SK-N-SH (cell line): Measurements from ENCODE around the gene DOK3. TPM values are rescaled to one million over a fixed set of nuclear protein-coding genes. Genes with fewer than 3 reads are reported as not detected.

Experiments
- CTCF ChIA-PET: fragments of 300-600, 350-600 bp; formaldehyde crosslinking; extraction: SDS; loops from one replicate; lab custom pipeline; 2021; lab: Yijun Ruan, JAX
- POLR2A ChIA-PET: fragments of 350-600 bp; sonication (Branson Sonifier 250); formaldehyde crosslinking; extraction: SDS; loops from one replicate; lab custom pipeline; 2020; ENCODE audit warnings: antibody characterized with exemption, inconsistent platforms; lab: Yijun Ruan, JAX
- DNase-seq: peaks from one replicate; pipeline ENCODE4 v3.0.0; 2012
- H2AFZ ChIP-seq: fragments of 200-600 bp; sonication (generic); 2 replicates; pipeline ENCODE4 v1.8.1; 2016; ENCODE audit warnings: antibody characterized with exemption, mild to moderate bottlenecking, low read depth
- H3F3A ChIP-seq: fragments of 200-600 bp; sonication (generic); replicated peaks from 2 replicates; pipeline ENCODE3; 2016; ENCODE audit warnings: antibody characterized with exemption, mild to moderate bottlenecking; ENCODE audit not compliant: insufficient read depth
- H3K27ac ChIP-seq, 2 experiments: fragments of 200-500 bp in 1 of 2; fragments of 200-600 bp in 1 of 2; sonication (Bioruptor generic) in 1 of 2; sonication (generic), shearing (Covaris generic) in 1 of 2; 2 replicates each; pipeline versions ENCODE4 v1.5.1 to v1.6.1; 2014 to 2016; ENCODE audit warnings: low read depth in 2 of 2, inconsistent platforms in 1 of 2, low read length in 1 of 2, mild to moderate bottlenecking in 1 of 2, mixed read lengths in 1 of 2
- H3K27me3 ChIP-seq: fragments of 200-600 bp; sonication (generic), shearing (Covaris generic); 2 replicates; pipeline ENCODE4 v1.6.1; 2016; ENCODE audit warnings: mixed run types; ENCODE audit not compliant: insufficient read depth
- H3K36me3 ChIP-seq, 2 experiments: fragments of 200-500 bp in 1 of 2; fragments of 200-600 bp in 1 of 2; sonication (Bioruptor generic) in 1 of 2; sonication (generic) in 1 of 2; replicated peaks in 1 of 2; 2 replicates each; pipeline versions ENCODE3 to v1.5.1; 2014 to 2016; ENCODE audit warnings: low read length in 1 of 2, mild to moderate bottlenecking in 1 of 2; ENCODE audit not compliant: insufficient read depth in 2 of 2, control insufficient read depth in 1 of 2
- H3K4me1 ChIP-seq, 2 experiments: fragments of 200-500 bp in 1 of 2; fragments of 200-600 bp in 1 of 2; sonication (Bioruptor generic) in 1 of 2; sonication (generic), shearing (Covaris generic) in 1 of 2; 2 replicates each; pipeline versions ENCODE4 v1.5.1 to v1.6.1; 2014 to 2016; ENCODE audit warnings: low read depth in 1 of 2, low read length in 1 of 2, mixed run types in 1 of 2; ENCODE audit not compliant: insufficient read depth in 2 of 2, control insufficient read depth in 1 of 2
- H3K4me2 ChIP-seq: fragments of 200-600 bp; sonication (generic), shearing (Covaris generic); 2 replicates; pipeline ENCODE4 v1.6.1; 2017; ENCODE audit warnings: mixed run types
- H3K4me3 ChIP-seq, 2 experiments: fragments of 200-500 bp in 1 of 2; fragments of 200-600 bp in 1 of 2; sonication (Bioruptor generic) in 1 of 2; sonication (generic), shearing (Covaris generic) in 1 of 2; 2 replicates each; pipeline versions ENCODE4 v1.5.1 to v1.8.1; 2014 to 2016; ENCODE audit warnings: low read depth in 2 of 2, inconsistent platforms in 1 of 2, low read length in 1 of 2, mild to moderate bottlenecking in 1 of 2, mixed read lengths in 1 of 2, moderate library complexity in 1 of 2
- H3K79me2 ChIP-seq: fragments of 200-600 bp; sonication (generic); 2 replicates; pipeline ENCODE4 v1.8.1; 2017; ENCODE audit warnings: mild to moderate bottlenecking; ENCODE audit not compliant: insufficient read depth
- H3K9ac ChIP-seq: fragments of 200-600 bp; sonication (generic); 2 replicates; pipeline ENCODE4 v1.6.1; 2017; ENCODE audit warnings: mixed run types
- H3K9me2 ChIP-seq: fragments of 200-600 bp; sonication (generic); 2 replicates; pipeline ENCODE4 v1.6.1; 2017; ENCODE audit warnings: mixed run types
- H3K9me3 ChIP-seq: fragments of 200-600 bp; sonication (generic); 2 replicates; pipeline ENCODE4 v1.6.1; 2017; ENCODE audit warnings: mixed run types, mild to moderate bottlenecking, moderate library complexity
- H4K20me1 ChIP-seq: fragments of 200-600 bp; sonication (generic); 2 replicates; pipeline ENCODE4 v1.6.1; 2017; ENCODE audit warnings: mild to moderate bottlenecking, mixed run types; ENCODE audit not compliant: insufficient read depth
- CHD2 ChIP-seq: fragments of 150-350 bp; IDR thresholded peaks from 2 replicates; pipeline ENCODE4 v1.6.1; 2018; ENCODE audit warnings: low read length; ENCODE audit not compliant: partially characterized antibody
- CTCF ChIP-seq: fragments of 200-600 bp; sonication (generic); IDR thresholded peaks from 2 replicates; pipeline ENCODE4 v1.6.1; 2017; ENCODE audit warnings: antibody characterized with exemption, mild to moderate bottlenecking, moderate library complexity
- ELF1 ChIP-seq: IDR thresholded peaks from 2 replicates; pipeline ENCODE4 v1.4.0; 2012
- FOSL2 ChIP-seq: IDR thresholded peaks from 2 replicates; pipeline ENCODE4 v1.4.0; 2012; ENCODE audit warnings: low read depth, mild to moderate bottlenecking, moderate library complexity, borderline replicate concordance
- GABPA ChIP-seq: IDR thresholded peaks from 2 replicates; pipeline ENCODE4 v1.4.0; 2012; ENCODE audit warnings: low read depth, mild to moderate bottlenecking
- JUND ChIP-seq: IDR thresholded peaks from 2 replicates; pipeline ENCODE4 v1.4.0; 2012
- MAX ChIP-seq: IDR thresholded peaks from 2 replicates; pipeline ENCODE4 v1.4.0; 2012; ENCODE audit warnings: low read depth
- NRF1 ChIP-seq: IDR thresholded peaks from 2 replicates; pipeline ENCODE4 v1.6.1; 2012; ENCODE audit warnings: low read depth, mild to moderate bottlenecking, low read length
- RAD21 ChIP-seq: IDR thresholded peaks from 2 replicates; pipeline ENCODE4 v1.6.1; 2012; ENCODE audit warnings: mild to moderate bottlenecking, low read length
- RCOR1 ChIP-seq: fragments of 150-350 bp; IDR thresholded peaks from 2 replicates; pipeline ENCODE4 v1.6.1; 2017; ENCODE audit warnings: antibody characterized with exemption, low read length
- REST ChIP-seq: IDR thresholded peaks from 2 replicates; pipeline ENCODE4 v1.6.1; 2012; ENCODE audit warnings: mild to moderate bottlenecking, low read depth, low read length, moderate library complexity
- RFX5 ChIP-seq: IDR thresholded peaks from 2 replicates; pipeline ENCODE4 v1.6.1; 2012; ENCODE audit warnings: mild to moderate bottlenecking, improper control_type of control experiment, low read length
- SIN3A ChIP-seq: IDR thresholded peaks from 2 replicates; pipeline ENCODE4 v1.6.1; 2012; ENCODE audit warnings: low read depth, mild to moderate bottlenecking, low read length, moderate library complexity, borderline replicate concordance
- SMC3 ChIP-seq: IDR thresholded peaks from 2 replicates; pipeline ENCODE4 v1.6.1; 2012; ENCODE audit warnings: low read depth, low read length, improper control_type of control experiment
- TEAD4 ChIP-seq: IDR thresholded peaks from 2 replicates; pipeline ENCODE4 v1.4.0; 2012; ENCODE audit warnings: mild to moderate bottlenecking, borderline replicate concordance; ENCODE audit not compliant: insufficient read depth
- YY1 ChIP-seq: IDR thresholded peaks from 2 replicates; pipeline ENCODE4 v1.4.0; 2012; ENCODE audit warnings: low read depth, mild to moderate bottlenecking
- WGBS: methylation state at CpG from one replicate; pipeline ENCODE4 v1.1.6; 2017; ENCODE audit warnings: low lambda C conversion rate; 5-methylcytosine and 5-hydroxymethylcytosine counted together
- polyA plus RNA-seq, 3 experiments: library from polyadenylated mRNA; depleted of rRNA; stranded (reverse); fragments of >200 nt; gene quantifications; 2 replicates each; pipeline ENCODE4 v1.2.3, GENCODE V29; 2012

DOK3 gene
- polyA plus RNA-seq, 1 of the 3 experiments (the other 2 are of a cell fraction) = 2.2 TPM

- CTCF ChIA-PET = interaction anchor here (0.7 to 15.5 kb wide), 31 partner anchors 9 to 554 kb away, joined by 3 to 375 read pairs (median 9); partner anchors contain the start of genes DBN1, F12, GRK6 and MXD3
- Histone ChIP-seq H3K4me2 (peak overlapping the region; percentile 74), H3K27ac (peak overlapping the region; percentile 61 to 91), H3K9ac (peak overlapping the region; percentile 50; the same call in 1 of the 2 replicates), H3K9me2 (no peaks in the 10 kb centered on the region), H3K79me2 (0 out of 2 replicates have a peak, but pooled peaks cover 3% of the 10 kb centered on the region), H3K36me3 (peaks cover 13 to 32% of the 10 kb centered on the region in 2 experiments), H3F3A (peaks cover 35% of the 10 kb centered on the region), H2AFZ (no peak overlapping the region), H3K27me3 (no peaks in the 10 kb centered on the region), H3K4me1 (peaks cover 12 to 85% of the 10 kb centered on the region in 2 experiments), H4K20me1 (peaks cover 60% of the 10 kb centered on the region), H3K4me3 (peak overlapping the region; percentile 47 to 48), H3K9me3 (no peaks in the 10 kb centered on the region)
- 0% methylated on average over 27 of the region's 80 CpGs for WGBS
- DNase-seq = peak; percentile 75
- TF ChIP-seq GABPA (peak; percentile 46), RCOR1 (no peak), MAX (peak; percentile 6; the same call in 1 of the 2 replicates), CTCF (peak; percentile 64), NRF1 (peak; percentile 53), YY1 (no peak; the same call in 1 of the 2 replicates), SIN3A (peak; percentile 6; the same call in 1 of the 2 replicates), SMC3 (peak; percentile 7; the same call in 1 of the 2 replicates)
- POLR2A ChIA-PET = interaction anchor here (0.7 to 4.9 kb wide), 13 partner anchors 9 to 141 kb away, joined by 3 to 72 read pairs (median 4); partner anchors contain the start of genes DBN1, PDLIM7 and PRR7
Measured at GRCh38 chr5:177455036-177455660, 54.5 kb downstream of the DOK3 start.

- Histone ChIP-seq H3K9me2 (no peaks in the 10 kb centered on the region), H3K27ac (peak overlapping the region; percentile 61 to 91), H3K4me3 (peak overlapping the region; percentile 47 to 48), H3K9ac (peak overlapping the region; percentile 50; the same call in 1 of the 2 replicates), H3K4me2 (peak overlapping the region; percentile 74; the same call in 1 of the 2 replicates), H3K36me3 (peaks cover 13 to 27% of the 10 kb centered on the region in 2 experiments), H3K79me2 (0 out of 2 replicates have a peak, but pooled peaks cover 3% of the 10 kb centered on the region), H3K9me3 (no peaks in the 10 kb centered on the region), H3F3A (peaks cover 35% of the 10 kb centered on the region), H3K4me1 (peaks cover 13 to 85% of the 10 kb centered on the region in 2 experiments), H2AFZ (no peak overlapping the region), H3K27me3 (no peaks in the 10 kb centered on the region), H4K20me1 (peaks cover 55% of the 10 kb centered on the region)
- 0% methylated on average over 11 of the region's 84 CpGs for WGBS
- peak; percentile 95 for DNase-seq
- POLR2A ChIA-PET = interaction anchor here (1.0 to 4.9 kb wide), 11 partner anchors 8 to 141 kb away, joined by 3 to 72 read pairs (median 5); partner anchors contain the start of genes DBN1, PDLIM7 and PRR7
- CTCF ChIA-PET = interaction anchor here (0.7 to 15.5 kb wide), 36 partner anchors 9 to 145 kb away, joined by 3 to 375 read pairs (median 5); partner anchors contain the start of genes DBN1, F12, GRK6 and MXD3
- TF ChIP-seq CHD2 (peak; percentile 49), RAD21 (peak; percentile 86), CTCF (peak; percentile 77), REST (peak; percentile 53; the same call in 1 of the 2 replicates), RFX5 (no peak), JUND (no peak; the same call in 1 of the 2 replicates), TEAD4 (no peak), ELF1 (peak; percentile 6; the same call in 1 of the 2 replicates), SIN3A (peak; percentile 83; the same call in 1 of the 2 replicates), RCOR1 (peak; percentile 51; the same call in 1 of the 2 replicates), FOSL2 (peak; percentile 37; the same call in 1 of the 2 replicates)
Measured at GRCh38 chr5:177454397-177455035, 55.1 kb downstream of the DOK3 start.
